ENCODE measurements around the gene GASK1A.

DNA sequence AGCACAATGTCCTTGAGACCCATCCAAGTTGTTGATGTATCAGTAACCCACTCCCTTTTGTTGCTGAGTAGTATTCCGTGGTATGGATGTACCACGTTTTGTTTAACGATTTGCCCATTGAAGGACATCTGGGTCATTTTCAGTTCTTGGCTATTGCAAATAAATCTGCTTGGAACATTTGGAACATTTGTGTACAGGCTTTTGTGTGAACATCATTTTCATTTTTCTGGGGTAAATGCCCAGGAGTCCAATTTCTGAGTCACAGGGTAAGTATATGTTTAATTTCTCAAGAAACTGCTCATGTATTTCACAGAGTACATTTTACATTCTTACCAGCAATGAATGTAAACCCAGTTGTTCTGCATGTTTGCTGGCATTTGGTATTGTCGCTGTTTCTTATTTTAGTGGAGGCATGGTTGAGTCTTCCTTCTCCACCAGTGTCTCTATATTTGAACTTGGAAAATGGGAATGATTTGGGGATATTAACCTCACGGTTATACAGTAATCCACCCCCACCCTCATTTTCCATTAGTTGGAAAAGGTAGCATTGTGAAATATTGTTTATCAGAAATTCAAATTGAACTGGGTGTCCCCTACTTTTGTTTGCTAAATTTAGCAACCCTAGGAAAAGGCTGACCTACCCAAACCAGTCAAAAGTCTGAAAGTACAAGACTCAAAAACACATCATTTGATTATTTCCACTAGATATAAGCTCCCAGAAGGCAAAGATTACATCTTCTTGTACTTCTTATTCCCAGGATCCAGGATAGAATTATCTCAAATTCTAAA, 96.0 kb downstream of the GASK1A start:
- no peak for TF ChIP-seq POLR2A (IDR thresholded peaks at IDR 0.05)
- TF ChIP-seq CTCF (IDR thresholded peaks at IDR 0.05): no peak
